C4-2B (cell line): ENCODE results near the gene ANO3.

Experiments
- H3K27ac ChIP-seq: fragments of 450-650 bp; 2 replicates; pipeline ENCODE4 v1.5.1; 2017
- ZFX ChIP-seq: fragments of 450-650 bp; IDR thresholded peaks from 2 replicates; pipeline ENCODE4 v1.6.1; 2017
- TF ChIP-seq, protein P1 (sequence below): fragments of 450-650 bp; conservative IDR thresholded peaks from 2 replicates; pipeline ENCODE4 v1.5.1; 2017; ENCODE audit warnings: mild to moderate bottlenecking

The ANO3 gene

DNA sequence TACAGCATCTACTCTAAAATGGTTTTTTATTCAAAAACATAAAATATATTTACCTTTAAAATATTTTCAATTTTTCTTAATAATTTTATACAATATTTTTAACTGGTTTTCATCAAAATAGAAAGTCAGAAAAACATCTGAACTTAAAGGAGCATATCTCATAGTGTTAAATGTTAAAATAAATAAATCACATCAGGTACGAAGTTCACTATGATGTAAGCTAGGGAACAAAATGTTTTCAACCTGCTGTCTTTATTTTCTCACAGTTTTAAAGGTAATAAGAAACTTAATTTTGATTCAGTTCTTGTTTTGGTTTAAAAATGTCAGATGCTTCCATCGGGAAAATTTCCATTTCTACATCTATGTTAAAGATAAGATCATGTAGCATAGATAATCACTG lies 142.5 kb downstream of the ANO3 start:
- TF ChIP-seq ZFX: no peak
- TF ChIP-seq, protein P1, sequence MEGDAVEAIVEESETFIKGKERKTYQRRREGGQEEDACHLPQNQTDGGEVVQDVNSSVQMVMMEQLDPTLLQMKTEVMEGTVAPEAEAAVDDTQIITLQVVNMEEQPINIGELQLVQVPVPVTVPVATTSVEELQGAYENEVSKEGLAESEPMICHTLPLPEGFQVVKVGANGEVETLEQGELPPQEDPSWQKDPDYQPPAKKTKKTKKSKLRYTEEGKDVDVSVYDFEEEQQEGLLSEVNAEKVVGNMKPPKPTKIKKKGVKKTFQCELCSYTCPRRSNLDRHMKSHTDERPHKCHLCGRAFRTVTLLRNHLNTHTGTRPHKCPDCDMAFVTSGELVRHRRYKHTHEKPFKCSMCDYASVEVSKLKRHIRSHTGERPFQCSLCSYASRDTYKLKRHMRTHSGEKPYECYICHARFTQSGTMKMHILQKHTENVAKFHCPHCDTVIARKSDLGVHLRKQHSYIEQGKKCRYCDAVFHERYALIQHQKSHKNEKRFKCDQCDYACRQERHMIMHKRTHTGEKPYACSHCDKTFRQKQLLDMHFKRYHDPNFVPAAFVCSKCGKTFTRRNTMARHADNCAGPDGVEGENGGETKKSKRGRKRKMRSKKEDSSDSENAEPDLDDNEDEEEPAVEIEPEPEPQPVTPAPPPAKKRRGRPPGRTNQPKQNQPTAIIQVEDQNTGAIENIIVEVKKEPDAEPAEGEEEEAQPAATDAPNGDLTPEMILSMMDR: no peak

DNA sequence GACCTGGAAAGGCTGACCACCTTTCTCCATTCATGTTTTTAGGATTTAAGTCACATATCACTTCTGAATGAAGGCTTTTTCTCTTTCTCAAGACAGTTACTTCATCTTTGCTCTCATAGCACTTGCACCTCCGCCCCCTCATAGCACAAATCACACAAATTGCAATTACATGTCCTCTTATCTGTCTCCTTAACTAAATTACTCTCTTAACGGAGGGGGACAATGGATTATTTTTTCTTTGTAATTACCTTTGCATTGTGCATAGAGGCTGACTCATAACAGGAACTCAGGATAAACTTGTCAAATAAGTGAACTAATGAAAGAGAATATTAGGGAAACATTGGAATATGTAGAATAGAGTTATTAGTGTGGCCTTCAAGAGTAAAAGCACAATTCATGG lies 145.5 kb downstream of the ANO3 start:
- no peak overlapping the region for H3K27ac ChIP-seq
- TF ChIP-seq ZFX: no peak

More for the DNA sequence above, 142.5 kb downstream of the ANO3 start:
- H3K27ac ChIP-seq: no peak overlapping the region

DNA sequence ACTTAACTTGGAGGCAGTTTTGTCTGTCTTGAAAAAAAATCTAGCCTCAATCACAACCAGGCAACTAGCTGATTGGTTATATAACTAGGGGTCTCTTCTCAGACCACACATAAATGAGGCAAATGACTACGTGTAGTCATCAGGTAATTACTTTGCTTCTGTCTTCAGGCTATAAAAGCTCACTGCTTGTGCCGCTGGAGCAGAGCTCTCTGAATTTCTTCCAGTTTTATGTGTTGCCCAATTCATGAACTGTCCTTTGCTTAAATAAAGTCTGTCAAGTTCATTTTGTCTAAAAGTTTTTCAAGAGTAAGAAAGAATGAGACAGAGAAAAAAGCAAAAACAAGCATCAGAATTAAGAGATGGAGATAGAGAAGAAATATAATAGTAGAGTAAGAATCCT lies 146.8 kb downstream of the ANO3 start:
- TF ChIP-seq, protein P1: no peak
- no peak for TF ChIP-seq ZFX
- no peak overlapping the region for H3K27ac ChIP-seq

DNA sequence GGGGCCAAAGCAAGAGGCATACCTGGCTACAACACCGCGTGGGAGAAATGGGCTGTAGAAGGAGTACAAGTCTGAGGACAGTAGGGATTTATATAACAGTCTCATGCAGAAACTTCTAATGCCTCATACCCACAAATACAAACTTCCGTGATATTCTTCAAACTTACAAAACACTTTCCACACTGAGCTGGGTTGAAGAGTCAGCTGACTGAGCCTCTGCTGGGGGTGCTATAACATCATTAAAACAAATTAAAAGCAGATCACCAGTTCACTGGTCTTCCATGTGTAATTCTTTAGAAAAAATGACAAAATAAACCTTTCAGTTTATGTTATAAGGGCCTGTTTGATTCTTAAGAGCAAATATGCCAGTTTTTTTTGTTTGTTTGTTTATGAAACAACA lies 148.1 kb downstream of the ANO3 start:
- no peak overlapping the region for H3K27ac ChIP-seq
- TF ChIP-seq ZFX: no peak
- TF ChIP-seq, protein P1: 0 out of 2 replicates have a peak, but pooled peaks have one; percentile 4

DNA sequence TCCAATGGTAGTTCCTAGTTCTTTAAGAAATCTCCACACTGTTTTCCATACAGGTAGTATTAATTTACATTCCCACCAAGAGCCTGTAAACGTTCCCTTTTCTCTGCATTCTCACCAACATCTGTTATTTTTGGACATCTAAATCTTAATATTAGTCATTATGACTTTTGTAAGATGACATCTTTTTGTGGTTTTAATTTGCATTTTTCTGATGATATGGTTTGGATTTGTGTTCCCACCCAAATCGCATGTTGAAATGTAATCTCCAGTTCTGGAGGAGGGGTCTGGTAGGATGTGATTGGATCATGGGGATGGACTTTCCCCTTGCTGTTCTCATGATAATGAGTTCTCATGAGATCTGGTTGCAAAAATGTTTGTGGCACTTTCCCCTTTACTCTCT lies 151.2 kb downstream of the ANO3 start:
- TF ChIP-seq ZFX: no peak
- TF ChIP-seq, protein P1: no peak
- no peak overlapping the region for H3K27ac ChIP-seq

DNA sequence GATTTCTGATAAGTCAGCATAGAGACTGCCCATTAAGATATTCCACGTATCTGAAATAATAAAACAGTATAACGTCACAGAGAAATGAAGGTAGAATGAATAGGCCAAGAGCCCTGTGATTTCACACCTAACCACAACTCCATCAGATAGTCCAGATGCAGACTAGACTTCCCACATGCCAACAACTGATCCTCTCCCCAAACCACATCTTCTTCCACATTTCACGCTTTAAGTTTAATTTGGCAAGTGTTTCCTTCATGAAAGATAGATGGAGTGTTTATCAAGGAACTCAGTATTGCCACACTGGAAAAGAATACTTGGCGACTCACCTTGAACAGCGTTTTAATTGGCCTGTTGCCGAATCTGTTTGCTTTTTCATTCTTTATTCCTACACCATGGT lies 158.6 kb downstream of the ANO3 start:
- TF ChIP-seq, protein P1: no peak
- TF ChIP-seq ZFX: no peak
- H3K27ac ChIP-seq: no peak overlapping the region

DNA sequence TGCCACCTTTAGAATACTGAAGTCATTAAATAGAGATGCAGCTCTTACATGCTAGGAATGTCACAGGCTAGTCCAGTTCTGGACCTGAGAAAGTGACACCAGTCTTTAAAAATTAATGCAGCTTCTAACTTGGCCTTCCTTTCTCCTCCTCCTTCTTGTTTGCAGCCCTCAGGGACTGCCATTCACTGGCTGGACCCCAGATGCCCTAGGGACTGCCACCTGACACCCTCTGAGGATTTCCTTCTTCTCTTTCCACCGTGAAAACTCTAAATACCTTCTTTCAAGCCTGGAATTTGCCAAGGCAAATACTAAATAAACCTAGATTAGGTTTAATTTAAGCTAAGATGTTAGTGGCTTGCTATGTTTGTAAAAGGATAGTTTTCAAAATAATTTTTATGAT lies 161.7 kb downstream of the ANO3 start:
- TF ChIP-seq, protein P1: no peak
- TF ChIP-seq ZFX: no peak
- H3K27ac ChIP-seq: no peak overlapping the region

DNA sequence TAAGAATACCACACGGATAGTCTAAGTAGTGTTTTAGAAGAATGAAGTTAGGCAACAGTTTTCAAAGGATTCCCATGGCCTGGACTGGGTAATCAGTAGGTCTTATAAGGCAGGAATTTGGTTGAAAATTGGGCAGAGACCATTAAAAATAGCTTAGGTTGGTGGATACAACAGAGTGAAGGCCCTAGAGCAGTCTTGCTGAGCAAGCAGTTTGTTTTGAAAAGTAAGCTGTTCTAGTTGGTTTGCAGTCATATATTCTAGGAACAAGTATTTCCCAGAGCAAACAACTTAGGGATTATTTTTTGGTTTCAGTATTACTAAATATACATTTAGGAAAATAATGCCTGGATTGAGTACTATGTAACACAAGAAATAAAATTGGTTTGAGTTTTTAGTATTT lies 175.3 kb downstream of the ANO3 start:
- no peak overlapping the region for H3K27ac ChIP-seq
- no peak for TF ChIP-seq ZFX
- TF ChIP-seq, protein P1: no peak
